Activated CD4-positive, CD25-positive, alpha-beta regulatory T cell treated with anti-CD3 and anti-CD28 coated beads, Interleukin-2, amount 50 U/mL, for 16 hours (primary cell): ENCODE results near the gene GRK6.

Experiments used
- DNase-seq: peaks from one replicate; pipeline ENCODE4 v3.0.0-alpha.2; 2020; ENCODE audit warnings: low read depth, low spot score

Gene GRK6

DNA sequence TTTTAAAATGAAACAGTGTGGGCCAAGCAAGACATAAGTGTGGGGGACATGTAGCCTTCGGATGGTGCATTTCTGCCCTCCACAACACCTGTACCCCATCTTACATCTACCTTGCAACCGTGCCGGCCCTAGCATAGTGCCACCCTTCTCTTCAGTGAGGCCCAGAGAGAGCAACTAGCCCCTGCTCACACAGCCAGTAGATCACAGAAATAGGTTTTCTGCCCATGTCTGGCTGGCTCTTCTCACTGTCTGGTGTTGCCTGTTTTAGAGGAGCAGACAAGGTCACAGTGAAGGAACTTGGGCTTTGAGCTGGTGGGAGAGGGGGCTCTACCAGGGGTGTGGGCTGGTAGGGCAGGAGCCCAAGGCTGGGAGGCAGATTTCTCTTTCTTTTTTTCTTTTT is 59.8 kb downstream of the GRK6 start:
- no peak for DNase-seq

DNA sequence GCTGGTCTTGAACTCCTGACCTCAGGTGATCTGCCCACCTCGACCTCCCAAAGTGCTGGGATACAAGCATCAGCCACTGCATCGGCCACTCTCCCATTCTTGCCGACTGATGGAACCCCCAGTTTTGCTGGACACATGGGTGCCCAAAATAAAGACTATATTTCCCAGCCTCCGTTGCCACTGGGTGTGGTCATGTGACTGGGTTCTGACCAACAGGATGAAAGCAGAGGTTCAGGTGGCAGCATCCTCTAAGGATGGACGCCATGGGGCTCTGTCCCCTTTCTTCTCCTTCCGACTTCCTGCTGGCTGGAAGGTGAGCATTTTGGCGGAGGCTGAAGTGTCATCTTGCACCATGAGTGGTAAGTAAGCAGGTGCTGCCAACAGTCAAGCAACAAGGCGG is 60.7 kb downstream of the GRK6 start:
- no peak for DNase-seq

DNA sequence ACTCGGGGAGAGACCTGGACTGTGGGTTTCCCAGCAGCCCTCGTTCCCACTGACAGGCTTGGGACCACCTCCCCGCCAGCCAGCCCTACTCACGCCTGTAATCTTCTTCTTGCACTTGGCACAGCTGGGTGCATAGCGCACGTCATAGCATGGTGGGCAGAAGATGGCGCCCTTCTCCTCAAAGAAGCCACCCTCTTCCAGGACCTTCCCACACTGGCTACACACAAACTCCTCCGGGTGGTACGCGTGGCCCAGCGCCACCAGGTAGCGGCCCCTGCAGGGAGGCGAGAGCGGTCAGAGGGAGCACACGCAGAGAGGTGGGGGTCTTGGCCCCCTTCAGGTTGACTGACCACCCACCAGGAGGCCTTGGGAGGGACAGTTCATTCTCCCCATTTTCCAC is 61.5 kb downstream of the GRK6 start:
- no peak for DNase-seq

DNA sequence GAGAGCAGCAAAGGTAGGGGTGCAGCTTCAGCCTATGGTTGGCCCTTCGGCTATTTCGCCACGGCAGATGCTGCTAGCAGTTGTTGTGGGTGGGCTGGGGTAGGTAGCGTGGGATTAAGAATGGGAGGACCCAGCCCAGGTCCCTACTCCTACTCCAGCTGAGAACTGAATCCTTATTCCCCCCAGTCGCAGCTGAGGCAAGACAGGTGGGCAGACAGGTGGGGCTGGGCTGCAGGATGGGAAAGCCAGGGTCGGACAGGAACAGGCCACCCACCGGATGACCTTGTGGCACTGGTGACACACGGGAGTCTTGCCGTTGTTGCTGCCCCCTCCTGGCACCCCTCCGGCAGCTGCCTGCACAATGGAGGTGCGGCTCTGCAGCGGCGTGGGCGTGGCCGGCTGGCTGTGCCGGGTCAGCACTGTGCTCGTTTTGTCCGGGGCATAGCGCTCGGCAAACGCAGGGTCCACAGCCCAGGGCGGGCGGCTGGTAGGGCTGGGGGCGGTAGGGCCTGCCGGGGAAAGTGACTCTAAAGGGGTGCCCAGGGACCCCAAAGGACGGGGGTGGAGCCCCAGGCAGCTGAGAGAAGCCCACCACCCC is 62.7 kb downstream of the GRK6 start:
- DNase-seq: no peak

DNA sequence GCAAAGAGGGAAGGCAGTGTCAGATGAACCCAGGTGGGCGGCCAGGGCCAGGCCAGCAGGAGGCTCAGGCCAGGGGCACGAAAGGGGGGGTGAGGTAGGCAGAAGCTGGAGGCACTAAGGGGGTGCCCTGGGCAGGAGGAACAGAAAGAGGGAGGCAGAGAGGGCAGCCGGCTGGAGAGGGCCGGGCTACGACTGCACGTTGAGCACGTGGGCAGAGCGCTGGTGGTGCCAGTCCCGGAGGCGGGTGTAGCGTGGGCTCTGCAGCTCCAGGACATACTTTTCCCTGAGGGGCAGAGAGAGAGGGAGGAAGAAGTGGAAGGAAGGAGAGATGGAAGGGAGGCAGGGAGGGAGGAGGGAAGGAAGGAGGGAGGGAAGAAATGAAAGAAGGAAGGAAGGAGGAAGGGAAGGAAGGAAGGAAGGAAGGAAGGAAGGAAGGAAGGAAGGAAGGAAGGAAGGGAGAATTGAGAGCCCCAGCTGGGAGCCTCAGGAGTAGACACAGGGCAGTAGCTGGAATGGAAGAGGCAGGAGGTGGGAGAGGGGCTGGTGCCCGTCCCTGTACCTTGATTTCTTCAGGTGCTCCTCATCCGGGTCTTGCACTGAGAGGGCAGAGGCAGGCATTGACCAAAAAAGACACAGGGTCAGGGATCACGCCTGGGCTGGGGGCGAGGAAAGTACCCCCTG is 64.0 kb downstream of the GRK6 start:
- DNase-seq: no peak

DNA sequence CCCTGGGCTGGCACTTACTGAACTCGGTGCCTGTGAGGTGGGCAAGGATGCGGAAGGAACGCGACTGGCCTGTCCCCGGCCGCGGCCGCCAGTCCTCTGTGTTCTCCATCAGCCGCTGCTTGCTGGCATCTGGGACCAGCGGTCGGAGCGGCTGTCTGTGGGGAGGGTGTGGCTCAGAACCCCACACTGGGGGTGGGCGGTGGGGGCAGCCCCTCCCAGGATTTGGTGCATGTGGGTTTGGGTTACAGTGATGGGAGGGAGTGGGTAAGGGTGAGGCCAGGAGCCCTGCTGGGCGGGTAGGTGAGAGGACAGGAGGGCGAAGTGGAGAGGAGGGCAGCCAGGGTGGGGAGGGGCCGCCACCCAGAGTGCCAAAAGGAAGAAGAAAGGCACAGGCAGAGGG is 64.5 kb downstream of the GRK6 start:
- DNase-seq: no peak

DNA sequence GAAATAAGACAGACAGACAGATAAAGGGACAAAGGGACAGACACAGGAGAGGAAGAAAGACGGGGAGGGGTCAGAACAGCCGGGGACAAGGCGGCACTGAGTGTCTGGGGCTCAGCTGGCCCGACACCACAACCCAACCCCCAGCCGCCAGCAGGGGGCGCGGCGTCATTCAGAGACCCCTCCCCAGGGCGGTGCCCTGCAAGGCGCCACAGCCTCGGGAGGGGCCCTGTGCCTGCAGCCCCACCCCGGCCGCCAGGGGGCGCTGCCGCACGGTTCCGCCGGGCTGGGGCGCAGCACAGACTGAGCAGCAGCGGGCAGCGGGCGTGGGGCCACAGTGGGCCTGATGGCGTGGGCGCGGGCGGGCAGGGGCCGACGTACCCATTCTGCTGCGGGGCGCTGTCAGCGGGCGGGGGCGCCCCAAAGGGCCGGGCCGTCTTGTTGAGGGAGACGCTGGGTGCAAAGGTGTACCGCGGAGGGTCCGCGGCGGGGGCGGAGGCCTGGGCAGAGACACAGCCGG is 65.0 kb downstream of the GRK6 start:
- no peak for DNase-seq

DNA sequence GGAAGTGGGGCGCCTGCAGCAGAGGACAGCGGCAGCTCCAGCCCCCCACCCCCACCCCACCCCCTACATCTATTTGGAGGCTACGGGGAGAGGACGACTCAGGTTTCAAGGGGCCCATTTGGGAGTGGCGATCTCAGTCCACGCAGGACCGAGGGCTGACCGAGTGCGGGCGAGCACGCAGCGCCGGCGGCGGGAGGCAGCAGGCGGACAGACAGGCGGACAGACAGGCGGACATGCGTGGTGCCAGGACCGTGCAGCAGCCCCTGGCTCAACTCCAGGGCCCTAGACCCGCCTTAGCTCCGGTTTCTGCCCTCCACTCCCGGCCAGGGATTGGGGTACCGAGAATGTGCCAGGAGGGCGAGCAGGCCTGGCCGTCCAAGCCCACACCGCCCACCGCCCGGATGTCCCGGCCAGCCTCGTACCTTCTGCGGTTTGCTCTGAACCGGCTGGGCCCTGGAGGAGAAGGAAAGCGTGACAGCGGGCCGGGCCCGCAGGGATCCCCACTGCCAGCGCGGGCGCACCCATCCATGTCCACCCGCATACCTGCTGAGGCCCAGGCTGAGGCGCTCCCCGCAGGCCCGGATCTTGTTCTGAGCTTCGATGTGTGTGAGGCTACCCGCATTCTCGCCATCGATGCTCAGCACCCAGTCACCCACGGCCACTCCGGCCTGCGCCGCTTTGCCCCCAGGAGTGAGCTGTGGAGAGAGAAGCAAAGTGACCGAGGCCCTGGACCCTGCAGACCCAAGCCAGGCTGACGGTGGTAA is 65.7 kb downstream of the GRK6 start:
- DNase-seq: no peak
